GM12864 (cell line): ENCODE results near the gene STPG3.

Experiments used
- DNase-seq: peaks from one replicate; pipeline ENCODE4 v3.0.0-alpha.2; 2011; ENCODE audit warnings: low read depth
- H3K4me3 ChIP-seq: 2 replicates; pipeline ENCODE4 v1.5.1; 2011; ENCODE audit warnings: mild to moderate bottlenecking, low read depth, low read length, control low read depth
- TF ChIP-seq, protein P1 (sequence below): IDR thresholded peaks from 2 replicates; pipeline ENCODE4 v1.5.1; 2011; ENCODE audit warnings: low read depth, mild to moderate bottlenecking, moderate library complexity, low read length, control low read depth, inconsistent platforms; ENCODE audit errors: missing control alignments

STPG3 gene

GRCh38 chr9:137251194-137251461 lies at the start of gene STPG3:
STPG3 (plus strand) TSS chr9:137251286; CDS start chr9:137251287, 1 bp downstream.
- TF ChIP-seq, protein P1, sequence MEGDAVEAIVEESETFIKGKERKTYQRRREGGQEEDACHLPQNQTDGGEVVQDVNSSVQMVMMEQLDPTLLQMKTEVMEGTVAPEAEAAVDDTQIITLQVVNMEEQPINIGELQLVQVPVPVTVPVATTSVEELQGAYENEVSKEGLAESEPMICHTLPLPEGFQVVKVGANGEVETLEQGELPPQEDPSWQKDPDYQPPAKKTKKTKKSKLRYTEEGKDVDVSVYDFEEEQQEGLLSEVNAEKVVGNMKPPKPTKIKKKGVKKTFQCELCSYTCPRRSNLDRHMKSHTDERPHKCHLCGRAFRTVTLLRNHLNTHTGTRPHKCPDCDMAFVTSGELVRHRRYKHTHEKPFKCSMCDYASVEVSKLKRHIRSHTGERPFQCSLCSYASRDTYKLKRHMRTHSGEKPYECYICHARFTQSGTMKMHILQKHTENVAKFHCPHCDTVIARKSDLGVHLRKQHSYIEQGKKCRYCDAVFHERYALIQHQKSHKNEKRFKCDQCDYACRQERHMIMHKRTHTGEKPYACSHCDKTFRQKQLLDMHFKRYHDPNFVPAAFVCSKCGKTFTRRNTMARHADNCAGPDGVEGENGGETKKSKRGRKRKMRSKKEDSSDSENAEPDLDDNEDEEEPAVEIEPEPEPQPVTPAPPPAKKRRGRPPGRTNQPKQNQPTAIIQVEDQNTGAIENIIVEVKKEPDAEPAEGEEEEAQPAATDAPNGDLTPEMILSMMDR: no peak
- DNase-seq: no peak
- H3K4me3 ChIP-seq: no peak within 1 kb of the TSS

GRCh38 chr9:137202966-137203365 lies 48.1 kb upstream of the STPG3 start:
- no peak for DNase-seq
- TF ChIP-seq, protein P1: no peak
- no peak overlapping the region for H3K4me3 ChIP-seq

- no peak for DNase-seq
- H3K4me3 ChIP-seq: peak overlapping the region; percentile 93
- TF ChIP-seq, protein P1: no peak
Observed at GRCh38 chr9:137204731-137205125, 46.4 kb upstream of the STPG3 start.

- TF ChIP-seq, protein P1: no peak
- DNase-seq: peak; percentile 41
- H3K4me3 ChIP-seq: peak within 1 kb of the TSS; percentile 93
Observed at GRCh38 chr9:137205126-137206069, 45.7 kb upstream of the STPG3 start, which contains the start of the genes NDOR1 and TMEM203. NDOR1 (plus strand) TSS chr9:137205700; CDS start chr9:137205778, 78 bp downstream. TMEM203 (minus strand) TSS chr9:137205648; CDS start chr9:137205414, 234 bp downstream.

- DNase-seq: no peak
- TF ChIP-seq, protein P1: no peak
- peak overlapping the region; percentile 93 for H3K4me3 ChIP-seq
Observed at GRCh38 chr9:137206602-137207001, 44.5 kb upstream of the STPG3 start.

GRCh38 chr9:137211532-137211931 lies 39.6 kb upstream of the STPG3 start:
- TF ChIP-seq, protein P1: no peak
- H3K4me3 ChIP-seq: no peak overlapping the region
- no peak for DNase-seq
